Neural crest cell (in vitro differentiated cells): ENCODE measurements around the gene GUF1. TPM values are rescaled to one million over a fixed set of nuclear protein-coding genes. Genes with fewer than 3 reads are reported as not detected.

Experiments used
- DNase-seq: peaks from one replicate; pipeline ENCODE4 v3.0.0; 2021; ENCODE audit warnings: low read depth, mixed read lengths, low spot score
- H3K27ac Mint-ChIP-seq: one replicate; pipeline ENCODE4 v1.8.0; 2021; ENCODE audit warnings: mild to moderate bottlenecking, mixed read lengths; ENCODE audit not compliant: unreplicated experiment
- H3K27me3 Mint-ChIP-seq: 2 replicates; pipeline ENCODE4 v1.8.0; 2021; ENCODE audit warnings: low read depth, mild to moderate bottlenecking, mixed read lengths
- H3K36me3 Mint-ChIP-seq: 2 replicates; pipeline ENCODE4 v1.8.0; 2021; ENCODE audit warnings: low read depth, mild to moderate bottlenecking, mixed read lengths
- H3K4me1 Mint-ChIP-seq: 2 replicates; pipeline ENCODE4 v1.8.0; 2021; ENCODE audit warnings: mixed read lengths
- H3K4me3 Mint-ChIP-seq: one replicate; pipeline ENCODE4 v1.8.0; 2021; ENCODE audit warnings: mild to moderate bottlenecking, mixed read lengths
- H3K9me3 Mint-ChIP-seq: 2 replicates; pipeline ENCODE4 v1.8.0; 2021; ENCODE audit warnings: mixed read lengths
- CTCF ChIP-seq: fragments of 200-600 bp; sonication (generic); conservative IDR thresholded peaks from 2 replicates; pipeline ENCODE4 v1.5.0; 2021; ENCODE audit warnings: antibody characterized with exemption, mild to moderate bottlenecking
- total RNA-seq: library from RNA; stranded (reverse); gene quantifications from 2 replicates; pipeline ENCODE4 v1.2.1, GENCODE V29; 2021

GUF1 gene
- total RNA-seq, 1 donor from 2014 or later, result 30.2 TPM

DNA sequence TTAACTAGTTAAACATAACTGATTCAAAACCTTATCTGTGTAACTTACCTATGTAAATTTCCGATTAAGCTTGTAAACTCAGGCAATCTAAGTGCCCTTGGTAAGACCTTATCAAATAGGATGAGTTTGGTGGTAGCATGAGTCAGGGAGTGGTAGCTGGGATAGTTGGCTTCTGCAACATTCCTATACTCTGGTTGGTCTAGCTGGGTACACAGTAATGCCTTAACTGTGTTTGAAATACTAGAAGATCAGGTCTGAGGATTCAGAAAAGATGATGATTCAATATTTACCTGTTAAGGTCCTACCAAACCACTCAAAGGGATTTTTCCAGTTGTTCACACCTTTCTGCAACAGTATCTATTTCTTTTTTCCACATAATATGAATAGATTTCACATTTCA lies 32.1 kb upstream of the GUF1 start:
- Mint-ChIP-seq H3K27ac (no peak overlapping the region), H3K9me3 (peaks cover 11% of the 10 kb centered on the region), H3K36me3 (peaks cover 7% of the 10 kb centered on the region), H3K4me3 (no peak overlapping the region), H3K27me3 (no peaks in the 10 kb centered on the region), H3K4me1 (no peaks in the 10 kb centered on the region)
- TF ChIP-seq CTCF, result no peak
- DNase-seq, result no peak

- no peak for TF ChIP-seq CTCF
- no peaks in the 10 kb centered on the region for H3K36me3 Mint-ChIP-seq
- no peaks in the 10 kb centered on the region for H3K9me3 Mint-ChIP-seq
- no peak for DNase-seq
- H3K4me1 Mint-ChIP-seq, result no peaks in the 10 kb centered on the region
- no peak within 1 kb of the TSS for H3K27ac Mint-ChIP-seq
- no peak within 1 kb of the TSS for H3K4me3 Mint-ChIP-seq
- peaks cover 14% of the 10 kb centered on the region for H3K27me3 Mint-ChIP-seq
Observed at GRCh38 chr4:44651425-44651824, 26.8 kb upstream of the GUF1 start, which contains the start of gene YIPF7. TSS of gene YIPF7 (minus strand) at chr4:44651625. CDS start at chr4:44650100, 1,525 bp downstream.

- TF ChIP-seq CTCF, result no peak
- Mint-ChIP-seq H3K27me3 (peaks cover 14% of the 10 kb centered on the region), H3K36me3 (no peaks in the 10 kb centered on the region), H3K27ac (no peak overlapping the region), H3K4me3 (no peak overlapping the region), H3K9me3 (no peaks in the 10 kb centered on the region), H3K4me1 (no peaks in the 10 kb centered on the region)
- no peak for DNase-seq
Observed at GRCh38 chr4:44652002-44652401, 26.2 kb upstream of the GUF1 start.

- Mint-ChIP-seq H3K4me3 (no peak overlapping the region), H3K27me3 (peaks cover 3% of the 10 kb centered on the region), H3K4me1 (no peaks in the 10 kb centered on the region), H3K9me3 (no peaks in the 10 kb centered on the region), H3K36me3 (no peaks in the 10 kb centered on the region), H3K27ac (no peak overlapping the region)
- DNase-seq, result no peak
- TF ChIP-seq CTCF, result no peak
Observed at GRCh38 chr4:44660396-44660795, 17.8 kb upstream of the GUF1 start.

GRCh38 chr4:44661940-44662622 lies 16.1 kb upstream of the GUF1 start:
- H3K4me3 Mint-ChIP-seq, result no peak overlapping the region
- no peak overlapping the region for H3K27ac Mint-ChIP-seq
- H3K27me3 Mint-ChIP-seq, result no peaks in the 10 kb centered on the region
- no peaks in the 10 kb centered on the region for H3K4me1 Mint-ChIP-seq
- H3K36me3 Mint-ChIP-seq, result no peaks in the 10 kb centered on the region
- TF ChIP-seq CTCF, result no peak
- H3K9me3 Mint-ChIP-seq, result no peaks in the 10 kb centered on the region
- no peak for DNase-seq
